ENCODE measurements around the gene MACROD1. TPM values are rescaled to one million over a fixed set of nuclear protein-coding genes. Genes with fewer than 3 reads are reported as not detected.

MACROD1 gene
- total and polyA plus RNA-seq, 9 of the 15 experiments (the other 6 are each of a cell fraction or from before 2014, with no cell fraction given), result 1.1 to 60.0 (median 26.4) TPM

GRCh38 chr11:64090806-64091516 lies 75.0 kb downstream of the MACROD1 start (continued):
- TF ChIP-seq HOMEZ (CRISPR knock-in tag; IDR thresholded peaks at IDR 0.05) (no peak), ZNF668 (CRISPR knock-in tag; IDR thresholded peaks at IDR 0.05) (no peak), ATF3 (IDR thresholded peaks at IDR 0.05) (peak; percentile 85), ATF3 (CRISPR knock-in tag; conservative IDR thresholded peaks at IDR 0.05) (no peak), SMAD2 (IDR thresholded peaks at IDR 0.05; ENCODE audit: low read depth, low read length) (no peak), CXXC5 (CRISPR knock-in tag; IDR thresholded peaks at IDR 0.05) (peak; percentile 48; the same call in 1 of the 2 replicates), SMAD3 (CRISPR knock-in tag; conservative IDR thresholded peaks at IDR 0.05) (no peak), HDAC8 (tag; IDR thresholded peaks at IDR 0.05) (no peak), BACH1 (tag; IDR thresholded peaks at IDR 0.05) (no peak), HCFC1 (IDR thresholded peaks at IDR 0.05; ENCODE audit: low read depth, low read length) (no peak), NR4A1 (CRISPR knock-in tag; IDR thresholded peaks at IDR 0.05) (no peak), NR4A1 (tag; IDR thresholded peaks at IDR 0.05) (no peak), RCOR1 (IDR thresholded peaks at IDR 0.05; ENCODE audit: borderline replicate concordance in 1 of 2, low read depth in 2 of 2, low read length in 2 of 2) (no peak), MYBL2 (IDR thresholded peaks at IDR 0.05; ENCODE audit: low read depth) (no peak), MYBL2 (CRISPR knock-in tag; IDR thresholded peaks at IDR 0.05; ENCODE audit: borderline replicate concordance) (no peak), ZC3H11A (IDR thresholded peaks at IDR 0.05; ENCODE audit: low read depth, low read length) (no peak), MTA2 (IDR thresholded peaks at IDR 0.05; ENCODE audit: low read depth) (0 out of 2 replicates have a peak, but pooled peaks have one; percentile 18), ZNF354B (CRISPR knock-in tag; IDR thresholded peaks at IDR 0.05) (no peak), ZNF184 (CRISPR knock-in tag; IDR thresholded peaks at IDR 0.05) (no peak), RFX1 (IDR thresholded peaks at IDR 0.05) (no peak), ZNF384 (IDR thresholded peaks at IDR 0.05; ENCODE audit: low read depth, low read length) (no peak), SIN3A (IDR thresholded peaks at IDR 0.05; ENCODE audit: borderline replicate concordance in 2 of 2, control insufficient read depth in 1 of 2, low read depth in 2 of 2, low read length in 2 of 2) (no peak), TAF7 (tag; IDR thresholded peaks at IDR 0.05) (no peak), NKRF (IDR thresholded peaks at IDR 0.05; ENCODE audit: borderline replicate concordance) (no peak), ETV5 (CRISPR knock-in tag; IDR thresholded peaks at IDR 0.05; ENCODE audit: low read depth) (no peak), ARNT (IDR thresholded peaks at IDR 0.05) (no peak), PML (IDR thresholded peaks at IDR 0.05; ENCODE audit: low read length) (no peak)
